ENCODE data around the gene PRDM10. TPM values are rescaled to one million over a fixed set of nuclear protein-coding genes. Genes with fewer than 3 reads are reported as not detected.

PRDM10 gene
- total RNA-seq, 1 experiment from 2014 or later = 18.1 TPM

DNA sequence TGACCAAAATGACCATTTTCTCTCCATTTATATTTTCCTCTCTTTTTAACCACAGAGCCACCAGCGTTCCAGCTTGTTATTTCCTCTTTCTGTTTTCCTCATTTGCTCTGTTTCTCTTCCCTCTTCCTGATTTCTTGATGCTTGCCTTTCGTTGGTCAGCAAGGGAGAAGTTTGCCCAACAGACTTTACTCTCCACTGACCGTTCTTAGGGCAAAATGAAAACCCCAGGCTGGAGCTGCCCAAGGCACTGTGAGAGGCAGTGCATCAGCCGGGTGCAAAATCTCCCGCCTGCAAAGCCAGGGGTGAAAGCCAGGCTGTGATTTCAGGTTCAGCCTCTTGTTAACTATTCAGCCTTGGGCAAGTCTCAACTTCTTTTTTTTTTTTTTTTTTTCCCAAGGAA lies 40.9 kb upstream of the PRDM10 start:
- intact Hi-C loops (cut with micrococcal nuclease; ENCODE audit: unreplicated experiment) = no loop called here
- H3K4me1 ChIP-seq (ENCODE audit: insufficient read depth, low read length, poor library complexity, severe bottlenecking) = no peaks in the 10 kb centered on the region
- no peaks in the 10 kb centered on the region for H3K27me3 ChIP-seq (replicated peaks; ENCODE audit: insufficient read depth, low read depth, low read length, poor library complexity)
- no peak overlapping the region for H3K27ac ChIP-seq (ENCODE audit: low read depth, low read length, poor library complexity, severe bottlenecking)
- H3K9me3 ChIP-seq (ENCODE audit: low read depth, low read length, poor library complexity, severe bottlenecking) = no peaks in the 10 kb centered on the region
- DNase-seq (ENCODE audit: low spot score) = no peak
- ChIA-PET CTCF (no interaction called here), POLR2A (ENCODE audit: low non-redundant PET) (no interaction called here)
- H3K4me3 ChIP-seq (ENCODE audit: low read depth, low read length, poor library complexity, severe bottlenecking) = no peak overlapping the region
- TF ChIP-seq EZH2 (IDR thresholded peaks at IDR 0.05; ENCODE audit: borderline replicate concordance, low read depth, low read length, poor library complexity, severe bottlenecking) (no peak), CTCF (conservative IDR thresholded peaks at IDR 0.05; ENCODE audit: low read depth, low read length) (no peak)
- H3K36me3 ChIP-seq (ENCODE audit: insufficient read depth, low read length, poor library complexity, severe bottlenecking) = no peaks in the 10 kb centered on the region
- BruUV-seq (replicated peaks) = no TSS peak

GRCh38 chr11:130042093-130042591 lies 39.5 kb upstream of the PRDM10 start:
- no peaks in the 10 kb centered on the region for H3K9me3 ChIP-seq (ENCODE audit: low read depth, low read length, poor library complexity, severe bottlenecking)
- H3K4me3 ChIP-seq (ENCODE audit: low read depth, low read length, poor library complexity, severe bottlenecking) = no peak overlapping the region
- intact Hi-C loops (cut with micrococcal nuclease; ENCODE audit: unreplicated experiment) = no loop called here
- CTCF ChIA-PET = no interaction called here
- TF ChIP-seq EZH2 (IDR thresholded peaks at IDR 0.05; ENCODE audit: borderline replicate concordance, low read depth, low read length, poor library complexity, severe bottlenecking) (no peak), CTCF (conservative IDR thresholded peaks at IDR 0.05; ENCODE audit: low read depth, low read length) (no peak)
- H3K27me3 ChIP-seq (replicated peaks; ENCODE audit: insufficient read depth, low read depth, low read length, poor library complexity) = no peaks in the 10 kb centered on the region
- no peaks in the 10 kb centered on the region for H3K4me1 ChIP-seq (ENCODE audit: insufficient read depth, low read length, poor library complexity, severe bottlenecking)
- no peaks in the 10 kb centered on the region for H3K36me3 ChIP-seq (ENCODE audit: insufficient read depth, low read length, poor library complexity, severe bottlenecking)
- BruUV-seq (replicated peaks) = no TSS peak
- POLR2A ChIA-PET (ENCODE audit: low non-redundant PET) = no interaction called here
- no peak for DNase-seq (ENCODE audit: low spot score)
- no peak overlapping the region for H3K27ac ChIP-seq (ENCODE audit: low read depth, low read length, poor library complexity, severe bottlenecking)

GRCh38 chr11:130040281-130040940 lies 37.8 kb upstream of the PRDM10 start:
- Histone ChIP-seq H3K27ac (ENCODE audit: low read depth, low read length, poor library complexity, severe bottlenecking) (no peak overlapping the region), H3K4me1 (ENCODE audit: insufficient read depth, low read length, poor library complexity, severe bottlenecking) (no peaks in the 10 kb centered on the region), H3K9me3 (ENCODE audit: low read depth, low read length, poor library complexity, severe bottlenecking) (no peaks in the 10 kb centered on the region), H3K36me3 (ENCODE audit: insufficient read depth, low read length, poor library complexity, severe bottlenecking) (no peaks in the 10 kb centered on the region), H3K27me3 (replicated peaks; ENCODE audit: insufficient read depth, low read depth, low read length, poor library complexity) (no peaks in the 10 kb centered on the region), H3K4me3 (ENCODE audit: low read depth, low read length, poor library complexity, severe bottlenecking) (no peak overlapping the region)
- no TSS peak for BruUV-seq (replicated peaks)
- intact Hi-C loops (cut with micrococcal nuclease; ENCODE audit: unreplicated experiment) = no loop called here
- TF ChIP-seq CTCF (conservative IDR thresholded peaks at IDR 0.05; ENCODE audit: low read depth, low read length) = no peak
- TF ChIP-seq EZH2 (IDR thresholded peaks at IDR 0.05; ENCODE audit: borderline replicate concordance, low read depth, low read length, poor library complexity, severe bottlenecking) = no peak
- CTCF ChIA-PET = no interaction called here
- DNase-seq (ENCODE audit: low spot score) = no peak
- POLR2A ChIA-PET (ENCODE audit: low non-redundant PET) = no interaction called here

All from A673 (cell line).